Stomach smooth muscle (tissue), 2 donors: Measurements from ENCODE around the gene SPEF2.

Experiments
- H3K27ac ChIP-seq: one replicate; pipeline ENCODE4 v1.7.0; 2013; ENCODE audit warnings: mild to moderate bottlenecking, low read length, inconsistent platforms
- H3K27me3 ChIP-seq, 2 donors: one replicate each; pipeline ENCODE4 v1.7.0; 2013; ENCODE audit warnings: low read length in 2 of 2; ENCODE audit not compliant: insufficient read depth in 2 of 2, control insufficient read depth in 1 of 2
- H3K36me3 ChIP-seq, 2 donors: one replicate each; pipeline ENCODE4 v1.7.0; 2013; ENCODE audit warnings: low read length in 2 of 2; ENCODE audit not compliant: control insufficient read depth in 2 of 2, insufficient read depth in 2 of 2
- H3K4me1 ChIP-seq: one replicate; pipeline ENCODE4 v1.7.0; 2013; ENCODE audit warnings: low read length; ENCODE audit not compliant: control insufficient read depth, insufficient read depth
- H3K4me3 ChIP-seq, 2 donors: one replicate each; pipeline ENCODE4 v1.7.0; 2013; ENCODE audit warnings: low read length in 2 of 2
- H3K9ac ChIP-seq, 2 donors: one replicate each; pipeline ENCODE4 v1.7.0; 2013; ENCODE audit warnings: low read length in 2 of 2, mild to moderate bottlenecking in 1 of 2
- H3K9me3 ChIP-seq, 2 donors: one replicate each; pipeline ENCODE4 v1.7.0; 2013; ENCODE audit warnings: low read length in 2 of 2; ENCODE audit not compliant: control insufficient read depth in 2 of 2
- donor health status: healthy.
- donor health status: Pancreatic carcinoma.

The SPEF2 gene

DNA sequence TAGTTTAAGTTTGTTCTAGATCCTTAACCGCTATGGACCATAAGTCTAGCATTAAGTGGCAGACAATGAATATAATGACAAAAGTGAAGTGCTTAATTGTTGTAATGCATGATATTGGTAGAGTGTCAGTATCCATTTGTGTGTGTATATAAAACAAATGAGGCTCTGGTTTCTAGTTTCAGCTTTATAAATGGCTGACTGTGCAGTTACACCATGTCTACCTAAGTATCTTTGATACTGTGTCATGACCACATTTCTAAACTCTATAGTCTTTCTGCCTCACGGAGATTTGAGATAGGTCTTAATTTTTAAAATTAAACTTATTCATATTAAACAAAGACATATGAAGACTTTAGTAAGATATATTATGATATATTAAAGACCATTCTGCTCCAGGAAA is 92.0 kb downstream of the SPEF2 start:
- Histone ChIP-seq H3K36me3 (no peaks in the 10 kb centered on the region), H3K27ac (no peak overlapping the region), H3K9ac (no peak overlapping the region), H3K9me3 (no peaks in the 10 kb centered on the region), H3K4me3 (no peak overlapping the region), H3K27me3 (no peaks in the 10 kb centered on the region), H3K4me1 (no peaks in the 10 kb centered on the region)

DNA sequence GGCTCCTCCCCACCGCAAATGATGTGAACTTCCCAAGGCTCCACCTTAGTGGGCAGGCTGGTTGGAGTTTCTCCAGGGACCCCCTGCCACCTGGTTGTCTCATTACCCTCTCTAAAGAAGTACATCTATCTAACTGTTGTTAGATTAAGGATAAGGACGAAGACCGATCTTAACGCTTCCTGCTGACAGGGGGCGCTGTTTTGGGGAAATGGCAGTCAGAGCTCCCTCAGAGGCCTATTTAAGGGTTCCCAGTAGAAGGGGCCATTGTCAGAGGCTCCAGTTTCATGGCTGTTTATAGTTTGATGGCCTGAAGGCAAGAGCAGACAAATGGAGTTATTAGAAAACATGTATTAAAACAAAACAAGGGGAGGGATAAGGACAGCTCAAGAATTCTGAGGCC is 100.1 kb downstream of the SPEF2 start:
- Histone ChIP-seq H3K9me3 (no peaks in the 10 kb centered on the region), H3K4me3 (no peak overlapping the region), H3K27me3 (no peaks in the 10 kb centered on the region), H3K9ac (no peak overlapping the region), H3K36me3 (no peaks in the 10 kb centered on the region), H3K27ac (no peak overlapping the region), H3K4me1 (no peaks in the 10 kb centered on the region)

DNA sequence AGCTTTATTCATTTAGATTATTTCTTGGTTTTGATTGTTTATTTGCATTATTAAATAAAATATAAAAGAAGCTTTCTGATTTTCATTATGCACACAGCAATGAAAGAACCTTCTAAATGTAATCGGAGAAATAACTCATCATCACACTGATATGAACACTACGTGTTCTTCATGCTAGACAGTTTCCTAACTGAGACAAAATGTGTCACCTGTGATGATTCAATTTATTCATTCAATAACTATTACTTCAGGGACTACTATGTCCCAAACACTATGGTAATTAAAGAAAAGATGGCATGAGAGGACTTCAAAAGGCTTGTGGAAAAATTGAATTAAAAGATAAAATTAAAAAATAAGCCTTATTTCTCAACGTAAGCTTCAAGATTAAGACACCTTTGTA is 118.1 kb downstream of the SPEF2 start:
- Histone ChIP-seq H3K9ac (no peak overlapping the region), H3K9me3 (peaks cover 0 to 4% of the 10 kb centered on the region in 2 donors), H3K27me3 (no peaks in the 10 kb centered on the region), H3K36me3 (no peaks in the 10 kb centered on the region), H3K27ac (no peak overlapping the region), H3K4me3 (no peak overlapping the region), H3K4me1 (no peaks in the 10 kb centered on the region)

DNA sequence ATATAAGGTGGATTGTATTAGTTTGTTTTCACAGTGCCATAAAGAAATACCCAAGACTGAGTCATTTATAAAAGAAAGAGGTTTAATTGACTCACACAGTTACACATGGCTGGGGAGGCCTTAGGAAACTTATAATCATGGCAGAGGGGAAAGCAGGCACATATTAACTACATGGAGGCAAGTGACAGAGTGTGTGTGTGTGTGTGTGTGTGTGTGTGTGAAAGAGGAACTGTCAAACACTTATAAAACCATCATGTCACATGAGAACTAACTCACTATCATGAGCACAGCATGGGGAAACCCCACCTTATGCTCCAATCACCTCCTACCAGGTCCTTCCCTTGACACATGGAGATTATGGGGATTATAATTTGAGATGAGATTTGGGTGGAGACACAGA is 118.6 kb downstream of the SPEF2 start:
- H3K36me3 ChIP-seq, result no peaks in the 10 kb centered on the region
- H3K4me3 ChIP-seq, result no peak overlapping the region
- no peaks in the 10 kb centered on the region for H3K27me3 ChIP-seq
- H3K27ac ChIP-seq, result no peak overlapping the region
- no peak overlapping the region for H3K9ac ChIP-seq
- H3K4me1 ChIP-seq, result no peaks in the 10 kb centered on the region
- peaks cover 0 to 4% of the 10 kb centered on the region in 2 donors for H3K9me3 ChIP-seq

DNA sequence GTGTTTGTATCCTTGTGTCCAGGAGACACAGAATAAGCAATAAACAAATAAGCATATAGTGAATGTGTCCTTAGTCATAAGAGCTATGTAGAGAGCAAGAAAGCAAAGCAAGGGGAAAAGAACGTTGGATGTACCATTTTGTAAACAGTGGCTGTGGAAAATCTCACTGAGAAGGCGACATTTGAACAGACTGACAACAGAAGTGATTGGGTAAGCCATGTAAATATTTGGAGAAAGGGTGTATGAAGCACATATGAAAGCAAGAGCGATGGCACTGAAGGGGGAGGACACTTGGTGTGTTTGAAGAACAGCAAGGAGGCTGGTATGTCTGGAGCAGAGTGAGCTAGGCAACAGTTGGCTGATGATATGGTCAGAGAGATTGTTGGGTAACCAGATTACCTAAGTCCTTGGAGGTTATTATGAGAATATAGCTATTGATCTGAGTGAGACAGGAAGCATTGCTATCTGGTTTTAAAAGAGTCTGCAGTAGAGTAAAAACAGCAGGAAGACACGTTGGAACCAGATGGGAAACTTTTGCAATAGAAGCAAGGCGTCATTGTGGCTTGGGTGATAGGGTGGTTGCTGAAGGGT is 123.6 kb downstream of the SPEF2 start:
- Histone ChIP-seq H3K4me1 (no peaks in the 10 kb centered on the region), H3K36me3 (no peaks in the 10 kb centered on the region)

DNA sequence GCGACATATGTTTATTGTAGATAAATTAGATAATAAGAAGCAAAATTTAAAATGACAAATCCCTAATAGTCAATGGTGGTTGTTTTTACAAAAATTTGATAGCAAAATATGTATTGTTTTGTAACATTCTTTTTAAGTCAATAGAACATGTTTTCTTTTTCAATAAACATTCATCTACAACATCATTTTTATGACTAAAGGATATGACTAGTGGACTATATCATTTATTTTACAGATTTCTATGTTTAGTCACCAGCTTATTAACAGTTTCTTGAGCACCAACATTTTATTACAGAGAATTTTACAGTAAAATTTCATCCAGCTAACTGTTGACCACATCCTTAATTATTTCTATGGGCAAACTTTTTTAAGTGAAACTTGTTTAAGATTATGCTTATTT is 124.3 kb downstream of the SPEF2 start:
- Histone ChIP-seq H3K27me3 (no peaks in the 10 kb centered on the region), H3K36me3 (no peaks in the 10 kb centered on the region), H3K9me3 (no peaks in the 10 kb centered on the region), H3K4me3 (no peak overlapping the region), H3K27ac (no peak overlapping the region), H3K4me1 (no peaks in the 10 kb centered on the region), H3K9ac (no peak overlapping the region)

More for the DNA sequence above, 123.6 kb downstream of the SPEF2 start:
- H3K9me3 ChIP-seq, result peaks cover 0 to 3% of the 10 kb centered on the region in 2 donors
- no peak overlapping the region for H3K27ac ChIP-seq
- no peaks in the 10 kb centered on the region for H3K27me3 ChIP-seq
- no peak overlapping the region for H3K9ac ChIP-seq
- H3K4me3 ChIP-seq, result no peak overlapping the region

DNA sequence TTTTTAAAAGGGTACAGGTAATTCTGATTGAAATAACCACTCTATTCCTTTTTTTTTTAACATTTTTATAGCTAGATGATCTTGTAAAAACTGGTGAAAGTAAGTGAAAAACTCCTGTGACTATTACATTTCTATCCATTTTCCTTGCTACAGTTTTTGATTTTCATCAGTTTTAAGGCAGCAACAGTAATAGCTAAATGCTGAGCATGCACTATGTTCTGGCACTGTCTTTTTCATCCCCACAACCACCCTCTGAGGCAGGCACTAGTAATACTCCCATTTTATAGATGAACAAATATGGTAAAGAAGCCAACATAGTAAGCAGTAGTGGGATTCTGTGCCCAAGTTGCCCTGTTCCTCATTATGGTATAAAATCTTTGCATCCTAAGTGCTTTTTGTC is 126.0 kb downstream of the SPEF2 start:
- Histone ChIP-seq H3K27ac (no peak overlapping the region), H3K9me3 (no peaks in the 10 kb centered on the region), H3K9ac (no peak overlapping the region), H3K36me3 (no peaks in the 10 kb centered on the region), H3K4me1 (no peaks in the 10 kb centered on the region), H3K4me3 (no peak overlapping the region), H3K27me3 (no peaks in the 10 kb centered on the region)

DNA sequence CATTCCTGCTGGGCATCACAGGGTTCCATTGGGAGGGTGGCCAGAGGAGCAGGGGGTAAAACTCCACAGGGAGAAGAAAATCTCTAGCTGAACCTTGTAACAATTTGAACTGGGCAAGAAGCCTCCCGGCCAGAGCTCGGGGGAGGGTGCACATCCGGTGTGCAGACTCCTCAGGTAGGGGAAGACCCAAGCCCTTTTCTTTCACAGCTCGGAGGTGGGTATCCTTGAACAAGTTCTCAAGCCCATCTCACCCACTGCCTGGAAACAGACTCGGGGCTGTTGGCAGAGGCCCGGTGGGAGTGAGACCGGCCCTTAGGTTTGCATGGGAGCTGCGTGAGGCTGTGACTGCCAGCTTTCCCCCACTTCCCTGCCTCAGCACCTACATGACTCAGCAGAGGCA is 127.5 kb downstream of the SPEF2 start:
- Histone ChIP-seq H3K27ac (no peak overlapping the region), H3K9ac (no peak overlapping the region), H3K36me3 (no peaks in the 10 kb centered on the region), H3K27me3 (no peaks in the 10 kb centered on the region), H3K9me3 (no peaks in the 10 kb centered on the region), H3K4me1 (no peaks in the 10 kb centered on the region), H3K4me3 (no peak overlapping the region)

DNA sequence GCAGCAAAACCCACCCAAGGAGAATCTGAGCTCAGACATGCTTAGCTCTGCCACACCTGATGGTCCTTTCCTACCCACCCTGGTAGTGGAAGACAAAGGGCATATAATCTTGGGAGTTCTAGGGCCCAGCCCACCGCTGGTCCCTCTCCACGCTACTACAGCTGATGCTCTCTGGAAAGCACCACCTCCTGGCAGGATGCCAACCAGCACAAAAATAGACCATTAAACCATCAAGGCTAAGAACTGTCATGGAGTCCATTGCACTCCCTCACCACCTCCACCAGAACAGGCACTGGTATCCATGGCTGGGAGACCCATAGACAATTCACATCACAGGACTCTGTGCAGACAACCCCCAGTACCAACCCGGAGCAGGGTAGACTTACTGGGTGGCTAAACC is 128.0 kb downstream of the SPEF2 start:
- H3K4me3 ChIP-seq, result no peak overlapping the region
- no peaks in the 10 kb centered on the region for H3K27me3 ChIP-seq
- no peaks in the 10 kb centered on the region for H3K9me3 ChIP-seq
- no peak overlapping the region for H3K27ac ChIP-seq
- no peak overlapping the region for H3K9ac ChIP-seq
- H3K36me3 ChIP-seq, result no peaks in the 10 kb centered on the region
- no peaks in the 10 kb centered on the region for H3K4me1 ChIP-seq

DNA sequence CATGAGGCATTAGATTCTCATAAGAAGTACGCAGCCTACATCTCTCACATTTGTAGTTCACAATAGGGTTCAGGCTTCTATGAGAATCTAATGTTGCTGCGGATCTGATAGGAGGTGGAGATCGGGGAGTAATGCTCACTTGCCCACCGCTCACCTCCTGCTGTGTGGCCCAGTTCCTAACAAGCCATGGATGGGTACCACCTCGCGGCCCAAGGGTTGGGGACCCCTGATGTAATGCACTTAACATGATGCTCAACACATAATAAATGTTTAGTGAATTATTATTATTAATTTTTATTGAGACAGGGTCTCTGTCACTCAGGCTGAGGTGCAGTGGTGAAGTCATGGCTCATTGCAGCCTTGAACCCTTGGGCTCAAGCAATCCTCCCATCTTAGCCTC is 134.3 kb downstream of the SPEF2 start:
- H3K4me1 ChIP-seq, result no peaks in the 10 kb centered on the region

DNA sequence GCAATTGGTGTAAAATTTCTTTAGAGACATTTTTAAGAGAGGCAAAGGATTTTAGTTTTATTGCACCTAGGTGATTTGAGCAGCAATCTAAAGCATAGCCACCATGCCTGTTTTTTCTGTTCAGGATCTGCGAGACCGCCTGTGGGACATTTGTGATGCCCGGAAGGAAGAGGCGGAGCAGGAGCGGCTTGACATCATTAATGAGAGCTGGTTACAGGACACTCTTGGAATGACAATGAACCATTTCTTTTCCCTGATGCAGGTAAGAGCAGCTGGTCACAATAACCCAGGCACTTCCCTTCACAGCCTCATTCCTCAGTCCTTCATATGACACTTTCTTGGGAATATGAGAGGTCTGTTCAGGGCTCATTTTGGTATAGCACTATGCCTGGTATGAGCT is 135.8 kb downstream of the SPEF2 start:
- Histone ChIP-seq H3K4me1 (no peaks in the 10 kb centered on the region), H3K36me3 (no peaks in the 10 kb centered on the region), H3K9ac (no peak overlapping the region), H3K27ac (no peak overlapping the region), H3K4me3 (no peak overlapping the region), H3K27me3 (no peaks in the 10 kb centered on the region), H3K9me3 (no peaks in the 10 kb centered on the region)

More for the DNA sequence above, 134.3 kb downstream of the SPEF2 start:
- H3K27ac ChIP-seq, result no peak overlapping the region
- H3K9ac ChIP-seq, result no peak overlapping the region
- H3K27me3 ChIP-seq, result no peaks in the 10 kb centered on the region
- no peaks in the 10 kb centered on the region for H3K36me3 ChIP-seq
- H3K9me3 ChIP-seq, result no peaks in the 10 kb centered on the region
- H3K4me3 ChIP-seq, result no peak overlapping the region
